ENCODE data around the gene FLII. TPM values are rescaled to one million over a fixed set of nuclear protein-coding genes. Genes with fewer than 3 reads are reported as not detected.

FLII gene
- total and polyA plus RNA-seq, 2 of the 8 experiments (the other 6 are each of a cell fraction or from before 2014, with no cell fraction given): 300 to 549 TPM

GRCh38 chr17:18208092-18208491 is 50.4 kb downstream of the FLII start:
- Histone ChIP-seq H3K36me3 (ENCODE audit: control insufficient read depth in 2 of 4, insufficient read depth in 4 of 4, low read length in 3 of 4) (peaks cover 6 to 43% (median 19%) of the 10 kb centered on the region in 4 experiments; a peak in 6 of 8 replicates), H3K56ac (replicated peaks; ENCODE audit: insufficient read length, low read depth, low read length) (no peak overlapping the region), H3K27me3 (replicated peaks in 1 of 4; ENCODE audit: control insufficient read depth in 3 of 4, extremely low read depth in 1 of 4, insufficient read depth in 3 of 4, low read length in 3 of 4) (no peaks in the 10 kb centered on the region), H2AFZ (ENCODE audit: low read length) (no peak overlapping the region), H3K4ac (replicated peaks; ENCODE audit: insufficient read length, low read depth, low read length) (no peak overlapping the region), H2BK12ac (ENCODE audit: low read depth, low read length) (no peak overlapping the region), H3K9me3 (ENCODE audit: insufficient read depth in 2 of 2, low read depth in 1 of 2, low read length in 1 of 2) (no peaks in the 10 kb centered on the region), H3K79me2 (ENCODE audit: control insufficient read depth in 1 of 2, insufficient read depth in 2 of 2, low read length in 2 of 2) (peaks cover 0 to 18% of the 10 kb centered on the region in 2 experiments; a peak in 1 of 4 replicates), H4K8ac (ENCODE audit: extremely low read depth, insufficient read depth, low read length) (no peak overlapping the region), H3K18ac (ENCODE audit: extremely low read depth, low read length) (no peak overlapping the region), H3K23ac (ENCODE audit: insufficient read length) (no peak overlapping the region), H4K91ac (replicated peaks; ENCODE audit: insufficient read length, low read length) (no peak overlapping the region), H2AK5ac (ENCODE audit: low read depth, low read length) (no peak overlapping the region), H2BK5ac (ENCODE audit: low read depth, low read length) (no peak overlapping the region), H3K4me2 (ENCODE audit: insufficient read depth in 1 of 2, low read depth in 2 of 2, low read length in 2 of 2) (no peak overlapping the region), H4K20me1 (replicated peaks in 1 of 2; ENCODE audit: control insufficient read depth in 1 of 2, insufficient read depth in 2 of 2, low read length in 2 of 2) (peaks cover 9 to 14% of the 10 kb centered on the region in 2 experiments), H3K4me3 (ENCODE audit: extremely low read depth in 1 of 4, insufficient read depth in 2 of 4, low read depth in 3 of 4, low read length in 4 of 4) (no peak overlapping the region), H3K27ac (ENCODE audit: low read depth, low read length) (no peak overlapping the region), H3K23me2 (ENCODE audit: low read depth, low read length) (no peaks in the 10 kb centered on the region), H3K4me1 (replicated peaks in 1 of 4; ENCODE audit: control insufficient read depth in 3 of 4, insufficient read depth in 4 of 4, low read length in 3 of 4) (peaks cover 0 to 4% (median 2%) of the 10 kb centered on the region in 4 experiments; a peak in 4 of 7 replicates), H2BK15ac (ENCODE audit: low read length) (no peak overlapping the region), H2BK20ac (ENCODE audit: low read length) (no peak overlapping the region), H2BK120ac (replicated peaks; ENCODE audit: low read depth, low read length) (no peak overlapping the region), H3K9ac (replicated peaks in 1 of 4; ENCODE audit: extremely low read depth in 1 of 4, low read depth in 3 of 4, low read length in 3 of 4) (no peak overlapping the region), H4K5ac (ENCODE audit: insufficient read length, low read depth, low read length) (no peak overlapping the region), H3K14ac (ENCODE audit: insufficient read length) (no peak overlapping the region), H3K79me1 (ENCODE audit: low read depth, low read length) (peaks cover 14% of the 10 kb centered on the region)
- CTCF ChIA-PET (ENCODE audit: partially characterized antibody): interaction anchor here (0.6 to 2.2 kb wide), 7 partner anchors 9 to 113 kb away, joined by 3 to 8 read pairs (median 5); no protein-coding TSS in a partner anchor
- WGBS, 2 experiments (ENCODE audit: extremely low coverage in 1 of 2, insufficient coverage in 1 of 2, insufficient read length in 1 of 2, insufficient replicate concordance in 2 of 2, low coverage in 1 of 2, low lambda C conversion rate in 2 of 2, missing lambda C conversion rate in 1 of 2): 94% methylated on average over 19 of the region's 19 CpGs; no CpG with 5 or more reads in 1 of the 2 experiments
- FAIRE-seq (no peak), DNase-seq (ENCODE audit: low read depth in 1 of 2, low spot score in 2 of 2) (no peak)
- POLR2A ChIA-PET (ENCODE audit: partially characterized antibody): no interaction called here
- TF ChIP-seq MAFK (IDR thresholded peaks at IDR 0.05; ENCODE audit: low read depth, low read length) (no peak), CTCF (IDR thresholded peaks at IDR 0.05; ENCODE audit: control extremely low read depth in 1 of 3, insufficient read depth in 1 of 3, low read depth in 1 of 3, low read length in 3 of 3) (no peak), FOSL1 (IDR thresholded peaks at IDR 0.05; ENCODE audit: insufficient read depth, low read depth, low read length) (no peak), SP4 (IDR thresholded peaks at IDR 0.05; ENCODE audit: low read length) (no peak), GTF2F1 (IDR thresholded peaks at IDR 0.05; ENCODE audit: borderline replicate concordance, low read depth, low read length) (no peak)
